Measurements from ENCODE around the gene CYCS.
"Not testable (repeated sequence)": the region's sequence is repeated elsewhere in the genome, so short reads cannot be mapped to it uniquely, and the experiment has no call there.

The CYCS gene

GRCh38 chr7:25125137-25125946, at the start of gene CYCS:
Gene CYCS (minus strand): TSS chr7:25125260. CDS start chr7:25124119, 1,141 bp downstream.
- DNase-seq: peak; percentile 100

GRCh38 chr7:25173184-25173583, 48.1 kb upstream of the CYCS start:
- DNase-seq: no peak

- DNase-seq: no peak
These were observed 46.5 kb upstream of the CYCS start for GRCh38 chr7:25171516-25171915.

- DNase-seq: no peak
These were observed 46.0 kb upstream of the CYCS start for GRCh38 chr7:25171071-25171470.

GRCh38 chr7:25169683-25170082, 44.6 kb upstream of the CYCS start:
- DNase-seq: no peak

- no peak for DNase-seq
These were observed 43.1 kb upstream of the CYCS start for GRCh38 chr7:25168145-25168544.

GRCh38 chr7:25167262-25167843, 42.3 kb upstream of the CYCS start:
- DNase-seq: no peak

GRCh38 chr7:25159983-25160596, 35.0 kb upstream of the CYCS start:
- not testable (repeated sequence) for DNase-seq

- no peak for DNase-seq
These were observed 33.9 kb upstream of the CYCS start for GRCh38 chr7:25158966-25159365.

- DNase-seq: no peak
These were observed 26.7 kb upstream of the CYCS start for GRCh38 chr7:25151773-25152172.

- no peak for DNase-seq
These were observed 24.8 kb upstream of the CYCS start for GRCh38 chr7:25149836-25150235.

- no peak for DNase-seq
These were observed 23.9 kb upstream of the CYCS start for GRCh38 chr7:25148772-25149575.

- DNase-seq: no peak
These were observed 18.7 kb upstream of the CYCS start for GRCh38 chr7:25143763-25144162.

- DNase-seq: no peak
These were observed 14.5 kb upstream of the CYCS start for GRCh38 chr7:25139536-25139935.

- DNase-seq: no peak
These were observed 9.4 kb upstream of the CYCS start for GRCh38 chr7:25134358-25135010.

- no peak for DNase-seq
These were observed 7.4 kb upstream of the CYCS start for GRCh38 chr7:25132430-25132829.

GRCh38 chr7:25126751-25127150, 1.7 kb upstream of the CYCS start:
- DNase-seq: no peak

- no peak for DNase-seq
These were observed 459 bp downstream of the CYCS start for GRCh38 chr7:25124465-25125136.

- no peak for DNase-seq
These were observed 2.7 kb downstream of the CYCS start for GRCh38 chr7:25122373-25122772.

- no peak for DNase-seq
These were observed 3.5 kb downstream of the CYCS start for GRCh38 chr7:25121599-25121998.

- DNase-seq: no peak
These were observed 6.0 kb downstream of the CYCS start for GRCh38 chr7:25119102-25119501.

Data from stimulated activated CD4-positive, alpha-beta T cell treated with anti-CD3 and anti-CD28 coated beads, Interleukin-1b, Interleukin-23, amount 100 ng/mL, for 48 hours (primary cell).